CD4-positive, alpha-beta T cell (primary cell): Measurements from ENCODE around the gene CALM3. TPM values are rescaled to one million over a fixed set of nuclear protein-coding genes. Genes with fewer than 3 reads are reported as not detected.

Experiments used
- ATAC-seq: fragments of 200-7000 bp; cut with Tn5 transposase; one replicate; pipeline ENCODE4 v1.10.0; 2022; ENCODE audit warnings: mild to moderate bottlenecking; ENCODE audit not compliant: poor library complexity
- CTCF ChIA-PET: fragments of 350-600 bp; sonication (Branson Sonifier 250); formaldehyde crosslinking; loops from one replicate; lab custom pipeline; 2021; ENCODE audit warnings: antibody characterized with exemption, inconsistent platforms; lab: Charles Lee
- POLR2A ChIA-PET: fragments of 350-600 bp; sonication (Branson Sonifier 250); formaldehyde crosslinking; loops from one replicate; lab custom pipeline; 2021; ENCODE audit warnings: antibody characterized with exemption, inconsistent platforms; lab: Charles Lee
- DNase-seq, 14 experiments: peaks; one replicate each; pipeline ENCODE4 v3.0.0-alpha.2; 2013 to 2020; ENCODE audit warnings: mixed read lengths in 2 of 14
- H3K27ac ChIP-seq, 2 donors: one replicate each; pipeline versions ENCODE4 v1.5.1 to v1.7.0; 2013; ENCODE audit warnings: low read length in 2 of 2, low read depth in 1 of 2, mild to moderate bottlenecking in 1 of 2
- H3K27me3 ChIP-seq, 2 experiments: 1 replicate in 1 of 2; 2 replicates in 1 of 2; pipeline versions ENCODE4 v1.6.1 to v1.7.0; 2013; ENCODE audit warnings: low read length in 2 of 2, control low read depth in 1 of 2, mild to moderate bottlenecking in 1 of 2, moderate library complexity in 1 of 2; ENCODE audit not compliant: insufficient read depth in 2 of 2, control insufficient read depth in 1 of 2
- H3K36me3 ChIP-seq: one replicate; pipeline ENCODE4 v1.6.1; 2013; ENCODE audit warnings: low read length, control low read depth; ENCODE audit not compliant: insufficient read depth
- H3K4me1 ChIP-seq: one replicate; pipeline ENCODE4 v1.6.1; 2013; ENCODE audit warnings: low read length, control low read depth; ENCODE audit not compliant: insufficient read depth
- H3K4me3 ChIP-seq: one replicate; pipeline ENCODE4 v1.5.1; 2013; ENCODE audit warnings: mild to moderate bottlenecking, low read length, moderate library complexity
- H3K9me3 ChIP-seq, 2 experiments: 1 replicate in 1 of 2; 2 replicates in 1 of 2; pipeline versions ENCODE4 v1.6.1 to v1.7.0; 2013; ENCODE audit warnings: low read length in 2 of 2, mild to moderate bottlenecking in 2 of 2, control low read depth in 1 of 2, moderate library complexity in 1 of 2; ENCODE audit not compliant: control insufficient read depth in 1 of 2, insufficient read depth in 1 of 2
- H3K27ac Mint-ChIP-seq: one replicate; pipeline ENCODE4 v1.8.0; 2020; ENCODE audit warnings: mixed read lengths
- H3K27me3 Mint-ChIP-seq: one replicate; pipeline ENCODE4 v1.8.0; 2021; ENCODE audit warnings: mixed read lengths
- H3K36me3 Mint-ChIP-seq: one replicate; pipeline ENCODE4 v1.8.0; 2021; ENCODE audit warnings: low read depth, mixed read lengths
- H3K4me1 Mint-ChIP-seq: one replicate; pipeline ENCODE4 v1.8.0; 2021; ENCODE audit warnings: low read depth, mixed read lengths
- H3K4me3 Mint-ChIP-seq: one replicate; pipeline ENCODE4 v1.8.0; 2020; ENCODE audit warnings: mild to moderate bottlenecking, mixed read lengths
- H3K9me3 Mint-ChIP-seq: one replicate; pipeline ENCODE4 v1.8.0; 2020; ENCODE audit warnings: mixed read lengths
- CTCF ChIP-seq: fragments of 200-600 bp; IDR thresholded peaks from one replicate; pipeline ENCODE4 v1.8.0; 2022; ENCODE audit warnings: antibody characterized with exemption, mild to moderate bottlenecking
- intact Hi-C, 2 experiments: fragments of 100-400 bp; cut with DNase I in 1 of 2; cut with micrococcal nuclease in 1 of 2; formaldehyde crosslinking; loops; one replicate each; pipeline versions ENCODE4 v1.15.1 to v1.9.0; 2023 to 2025; cut with DNase I, micrococcal nuclease
- total RNA-seq, 174 experiments: library from RNA in 2 of 174; stranded (reverse) in 2 of 174; gene quantifications; one replicate each; pipeline ENCODE4 v1.2.3 and lab custom pipeline; 2021 to 2026

CALM3 gene
- total RNA-seq, 2 experiments from 2014 or later, result 169 to 173 TPM

DNA sequence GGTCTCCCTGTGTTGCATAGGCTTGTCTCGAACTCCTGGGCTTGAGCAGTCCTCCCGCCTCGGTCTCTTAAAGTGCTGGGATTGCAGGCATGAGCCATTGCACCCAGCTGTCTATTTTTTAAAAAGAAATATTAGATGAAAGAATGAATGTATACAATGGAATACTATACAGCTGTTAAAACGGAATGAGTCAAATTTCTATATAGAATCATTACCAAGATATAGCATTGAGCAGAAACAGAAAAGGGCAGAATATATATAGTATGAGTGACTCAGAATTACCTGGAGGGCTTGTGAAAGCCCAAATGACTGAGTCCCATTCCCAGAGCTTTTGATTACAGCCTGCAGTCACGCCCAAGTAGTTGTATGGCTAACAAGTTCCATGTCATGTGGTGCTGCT lies 55.4 kb downstream of the CALM3 start:
- ChIA-PET POLR2A (no interaction called here), CTCF (interaction anchor here (0.7 to 1.7 kb wide), 2 partner anchors 42 to 529 kb away, joined by 3 to 6 read pairs; no protein-coding TSS in a partner anchor)
- ATAC-seq (no peak), DNase-seq (no peak)
- no peaks in the 10 kb centered on the region for H3K9me3 Mint-ChIP-seq
- no peak overlapping the region for H3K4me3 Mint-ChIP-seq
- intact Hi-C loops, result no loop called here
- H3K27ac Mint-ChIP-seq, result no peak overlapping the region
- Histone ChIP-seq H3K4me1 (peaks cover 24% of the 10 kb centered on the region), H3K4me3 (no peak overlapping the region), H3K9me3 (peaks cover 0 to 15% of the 10 kb centered on the region in 2 experiments), H3K36me3 (no peaks in the 10 kb centered on the region), H3K27me3 (peaks cover 32 to 33% of the 10 kb centered on the region in 2 experiments), H3K27ac (no peak overlapping the region)
- peaks cover 57% of the 10 kb centered on the region for H3K27me3 Mint-ChIP-seq
- peaks cover 14% of the 10 kb centered on the region for H3K4me1 Mint-ChIP-seq
- TF ChIP-seq CTCF, result no peak
- no peaks in the 10 kb centered on the region for H3K36me3 Mint-ChIP-seq

GRCh38 chr19:46659151-46660007 lies 58.2 kb downstream of the CALM3 start:
- Histone ChIP-seq H3K27ac (no peak overlapping the region), H3K36me3 (no peaks in the 10 kb centered on the region), H3K4me1 (peaks cover 32% of the 10 kb centered on the region), H3K4me3 (no peak overlapping the region), H3K27me3 (peaks cover 24 to 26% of the 10 kb centered on the region in 2 experiments), H3K9me3 (peaks cover 0 to 15% of the 10 kb centered on the region in 2 experiments)
- intact Hi-C loops, result loop anchor here in 1 of 2 experiments (1.0 to 10.0 kb wide), 2 partner anchors 42 to 265 kb away; no protein-coding TSS in a partner anchor
- POLR2A ChIA-PET, result interaction anchor here (0.8 kb wide), 1 partner anchor 130 kb away, joined by 4 read pairs; no protein-coding TSS in a partner anchor
- no peaks in the 10 kb centered on the region for H3K9me3 Mint-ChIP-seq
- ATAC-seq (no peak), DNase-seq (peak in 3 of 14 experiments; percentile 9 to 50 (median 45))
- H3K27ac Mint-ChIP-seq, result no peak overlapping the region
- CTCF ChIA-PET, result interaction anchor here (0.6 to 0.7 kb wide), 2 partner anchors 42 to 45 kb away, joined by 3 to 5 read pairs; no protein-coding TSS in a partner anchor
- no peak for TF ChIP-seq CTCF
- H3K4me3 Mint-ChIP-seq, result peak overlapping the region; percentile 52
- peaks cover 20% of the 10 kb centered on the region for H3K4me1 Mint-ChIP-seq
- H3K27me3 Mint-ChIP-seq, result peaks cover 35% of the 10 kb centered on the region
- H3K36me3 Mint-ChIP-seq, result no peaks in the 10 kb centered on the region

GRCh38 chr19:46660008-46660517 lies 58.9 kb downstream of the CALM3 start:
- ChIA-PET POLR2A (interaction anchor here (1.5 kb wide), 1 partner anchor 128 kb away, joined by 4 read pairs; no protein-coding TSS in a partner anchor), CTCF (interaction anchor here (1.1 to 3.2 kb wide), 2 partner anchors 43 to 58 kb away, joined by 3 to 33 read pairs; partner anchors contain the start of gene CALM3)
- Histone ChIP-seq H3K27me3 (peaks cover 24 to 26% of the 10 kb centered on the region in 2 experiments), H3K4me3 (peak overlapping the region; percentile 42), H3K36me3 (no peaks in the 10 kb centered on the region), H3K4me1 (peaks cover 32% of the 10 kb centered on the region), H3K9me3 (peaks cover 0 to 15% of the 10 kb centered on the region in 2 experiments), H3K27ac (no peak overlapping the region)
- Mint-ChIP-seq H3K9me3 (no peaks in the 10 kb centered on the region), H3K36me3 (no peaks in the 10 kb centered on the region), H3K27me3 (peaks cover 31% of the 10 kb centered on the region), H3K4me1 (peaks cover 20% of the 10 kb centered on the region), H3K27ac (no peak overlapping the region), H3K4me3 (peak overlapping the region; percentile 74)
- peak in 3 of 14 experiments; percentile 7 to 45 (median 32) for DNase-seq
- intact Hi-C loops, result loop anchor here in 1 of 2 experiments (10.0 kb wide), 1 partner anchor 265 kb away; no protein-coding TSS in a partner anchor
- ATAC-seq, result no peak
- no peak for TF ChIP-seq CTCF

Other genes with a start within 250 kb of the CALM3 start
- not detected for gene CCDC8, start 187.8 kb upstream of the CALM3 start, total RNA-seq
- gene PNMA8C, start 172.4 kb upstream of the CALM3 start, total RNA-seq, result not detected
- not detected for gene PNMA8A, start 129.8 kb upstream of the CALM3 start, total RNA-seq
- gene PNMA8B, start 105.5 kb upstream of the CALM3 start, total RNA-seq, result under 1 TPM; 0.14 to 0.19 TPM
- under 1 TPM; 0.87 to 0.96 TPM for gene PTGIR, start 23.8 kb downstream of the CALM3 start, total RNA-seq
- gene GNG8, start 34.9 kb downstream of the CALM3 start, total RNA-seq, result not detected
- under 1 TPM; 0.11 TPM for gene DACT3, start 59.9 kb downstream of the CALM3 start, total RNA-seq
- 100 to 1,000 TPM; 105 to 113 TPM for gene PRKD2, start 115.8 kb downstream of the CALM3 start, total RNA-seq
- 10 to 100 TPM; 19.0 to 20.2 TPM for gene FKRP, start 144.7 kb downstream of the CALM3 start, total RNA-seq
- gene STRN4, start 145.1 kb downstream of the CALM3 start, total RNA-seq, result 10 to 100 TPM; 90.0 to 94.0 TPM
- 1 to 10 TPM; 7.1 TPM for gene SLC1A5, start 187.3 kb downstream of the CALM3 start, total RNA-seq
- gene AP2S1, start 249.5 kb downstream of the CALM3 start, total RNA-seq, result 10 to 100 TPM; 24.5 to 26.9 TPM